OCI-M2 (cell line): ENCODE data around the gene ASCC3.
A peak's percentile ranks its signal among the peaks of the same experiment; 100 is the strongest.

Experiments
- DNase-seq: peaks from one replicate; lab custom pipeline; 2025; ENCODE audit not compliant: unreplicated experiment; lab: John Stamatoyannopoulos, UW

The ASCC3 gene

DNA sequence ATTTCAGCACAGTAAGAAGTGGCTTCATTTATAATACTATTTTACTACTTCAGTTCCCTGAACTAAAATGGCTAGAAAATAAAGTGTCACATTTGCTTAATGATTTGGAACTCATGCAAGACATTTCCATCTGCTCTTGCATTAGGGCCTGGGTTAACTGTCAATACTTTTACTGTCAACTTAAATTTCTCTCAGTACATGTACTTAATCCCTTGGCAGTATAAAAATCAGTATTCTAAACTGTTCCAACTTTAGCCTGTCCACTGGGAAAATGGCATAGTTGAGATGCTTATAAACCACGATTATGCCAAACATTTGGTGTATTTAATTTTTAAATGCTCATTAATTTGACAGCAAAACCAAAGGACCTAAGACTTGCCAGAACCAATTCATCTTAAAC, 154.5 kb downstream of the ASCC3 start:
- DNase-seq, result no peak

DNA sequence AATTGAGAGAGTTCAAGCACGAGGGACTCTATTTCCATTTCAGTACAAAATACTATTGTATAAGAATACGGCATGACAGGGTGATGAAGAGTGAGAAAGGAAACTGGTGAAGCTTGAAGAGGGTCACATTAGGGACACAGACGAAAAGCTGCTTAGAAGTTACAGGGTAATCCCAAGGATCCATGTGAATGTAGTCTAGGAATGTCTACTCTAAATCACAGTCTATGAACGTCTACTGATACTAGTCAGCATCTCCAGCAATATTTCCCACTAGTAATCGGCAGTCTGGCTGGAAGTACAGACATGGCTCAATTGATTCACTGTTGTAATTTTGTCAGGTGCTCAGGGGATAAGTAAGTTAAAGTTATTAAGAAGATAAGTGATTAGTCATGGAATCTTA, 156.4 kb downstream of the ASCC3 start:
- no peak for DNase-seq

DNA sequence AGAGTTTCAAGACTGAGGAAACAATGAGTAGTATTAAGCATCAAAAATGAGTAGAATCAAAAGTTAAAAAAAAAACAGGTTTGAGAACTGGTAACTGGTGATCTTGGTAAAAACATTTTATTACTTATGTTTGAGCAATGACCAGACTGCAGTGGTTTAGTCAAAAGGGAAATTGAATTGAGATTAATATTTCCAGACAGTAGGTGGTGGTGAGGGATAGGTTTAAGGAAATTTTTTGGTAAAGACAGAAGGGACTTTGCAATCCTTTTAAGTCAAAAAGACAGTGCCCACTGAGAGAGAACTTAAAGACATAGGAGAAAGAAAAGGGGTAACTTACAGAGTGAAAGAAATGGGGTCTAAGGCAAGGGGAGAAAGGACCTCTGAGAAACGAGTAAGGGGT, 156.9 kb downstream of the ASCC3 start:
- DNase-seq, result no peak

DNA sequence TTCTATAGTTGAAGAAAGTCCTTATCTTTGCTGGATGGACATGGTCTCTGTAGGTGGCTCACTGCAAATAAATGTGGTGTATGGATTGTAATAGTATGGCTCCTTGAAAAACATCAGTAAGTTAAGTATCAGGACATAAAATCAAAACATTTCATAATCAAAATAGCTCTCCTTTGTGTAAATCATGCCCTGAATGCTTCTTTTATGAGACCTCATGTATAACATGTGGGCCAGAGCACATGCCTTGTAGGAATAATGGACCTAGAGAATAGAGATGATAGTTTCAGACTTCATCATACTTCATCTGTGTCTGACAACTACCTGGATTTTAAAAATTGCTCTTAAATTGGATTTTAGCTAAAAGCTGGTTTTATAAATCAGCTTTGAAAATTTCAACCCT, 159.9 kb downstream of the ASCC3 start:
- DNase-seq, result no peak

DNA sequence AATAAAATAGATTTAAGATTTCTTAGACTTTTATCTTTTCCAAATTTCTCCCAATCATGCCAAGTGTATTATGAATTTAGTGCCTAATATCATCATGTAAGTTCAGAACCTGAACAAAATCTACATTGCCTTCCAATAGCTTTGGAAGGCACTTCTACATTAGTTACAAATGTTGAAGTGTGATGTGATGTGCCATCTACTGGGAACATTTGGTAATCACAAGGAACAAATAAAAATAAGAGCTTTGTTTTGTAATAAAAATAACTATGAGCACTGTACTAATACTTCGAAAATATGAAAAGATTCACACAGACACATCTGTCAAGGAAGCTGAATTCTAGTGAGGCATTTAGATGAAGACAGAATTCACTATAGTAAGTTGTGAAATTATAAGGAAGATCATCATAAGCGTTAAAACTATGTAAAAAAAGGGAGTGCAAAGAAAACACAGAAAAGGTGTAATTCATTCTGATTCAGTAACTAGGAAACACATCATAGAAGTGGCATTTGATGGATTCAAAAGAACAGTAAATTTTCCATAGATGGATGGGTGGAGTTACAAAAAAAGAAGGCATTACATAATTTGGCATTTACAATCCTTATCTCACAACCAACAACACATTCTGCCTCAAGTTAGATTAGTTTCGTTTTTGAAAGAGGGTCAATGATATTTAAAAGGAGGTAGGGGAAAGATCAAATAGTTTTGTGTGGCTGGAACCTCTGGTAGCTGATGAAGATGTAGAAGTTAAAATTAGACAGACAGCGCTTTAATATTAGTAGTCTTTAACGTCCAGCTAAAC, 161.0 kb downstream of the ASCC3 start:
- peak; percentile 32 for DNase-seq

DNA sequence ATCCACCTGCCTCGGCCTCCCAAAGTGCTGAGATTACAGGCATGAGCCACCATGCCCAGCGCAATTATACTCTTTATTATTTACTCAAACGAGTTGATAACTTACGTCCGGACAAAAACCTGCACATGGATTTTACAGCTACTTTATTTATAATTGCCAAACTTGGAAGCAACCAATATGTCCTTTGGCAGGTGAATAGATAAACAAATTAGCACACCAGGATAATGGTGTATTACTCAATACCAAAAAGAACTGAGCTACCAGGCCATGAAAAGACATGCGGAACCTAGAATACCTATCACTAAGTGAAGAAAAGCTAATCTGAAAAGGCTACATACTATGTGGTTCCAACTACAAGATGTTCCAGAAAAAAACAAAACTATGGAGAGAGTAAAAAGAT, 168.1 kb downstream of the ASCC3 start:
- DNase-seq, result no peak

DNA sequence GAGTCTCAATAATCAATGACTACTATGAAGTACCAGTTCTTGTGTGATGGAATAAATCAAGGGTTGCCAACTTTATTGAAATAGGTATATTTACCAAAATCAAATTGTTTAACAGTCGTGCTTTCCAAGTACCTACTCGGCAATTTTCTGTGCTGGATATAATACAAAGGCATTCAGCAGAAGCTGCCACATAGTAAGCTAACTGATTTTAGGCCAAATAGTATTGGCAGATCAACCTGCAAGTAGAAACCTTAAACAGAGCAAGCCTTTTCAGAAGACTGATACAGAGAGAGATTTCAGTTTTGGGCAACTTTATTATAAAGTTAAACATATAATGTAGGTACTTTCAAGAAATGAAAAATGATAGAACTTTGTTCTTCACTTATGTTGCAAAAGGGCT, 174.6 kb downstream of the ASCC3 start:
- DNase-seq, result no peak

DNA sequence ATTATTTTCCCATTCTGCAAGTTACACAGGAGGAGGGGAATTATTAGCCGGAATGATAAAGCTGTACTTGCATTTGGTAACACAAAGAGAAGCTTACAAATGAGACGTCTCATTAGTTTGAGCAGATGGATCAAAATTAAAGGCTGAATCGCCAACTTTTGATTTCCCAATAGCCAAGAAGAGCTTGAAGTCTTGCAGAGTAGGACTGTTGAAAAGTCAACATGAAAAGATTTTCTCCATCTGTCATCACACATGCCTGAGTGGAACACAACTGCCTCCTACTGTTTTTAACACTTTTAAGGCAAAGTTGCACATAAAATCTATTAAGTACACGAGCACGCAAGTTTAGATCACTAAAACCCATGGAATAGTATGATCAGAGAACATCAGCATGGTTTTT, 176.2 kb downstream of the ASCC3 start:
- no peak for DNase-seq

DNA sequence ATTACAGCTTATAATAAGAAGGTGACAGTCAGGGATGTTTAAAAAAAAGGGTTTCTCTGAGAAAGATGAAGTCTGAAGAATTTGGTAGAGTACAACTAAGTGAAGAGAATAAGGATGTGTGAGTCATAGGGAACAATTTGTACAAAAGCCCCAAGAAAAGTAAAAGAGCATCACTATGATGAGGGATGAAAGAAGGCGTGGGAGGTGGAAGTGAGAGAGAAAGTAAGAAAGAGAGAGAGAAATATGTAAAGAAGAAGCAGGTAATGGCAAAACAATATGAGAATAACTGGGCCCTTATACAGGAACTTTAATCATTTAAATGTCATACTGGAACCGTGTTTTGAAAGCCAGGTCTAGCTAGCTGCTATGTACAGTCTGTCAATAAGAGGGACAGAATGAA, 179.4 kb downstream of the ASCC3 start:
- no peak for DNase-seq

DNA sequence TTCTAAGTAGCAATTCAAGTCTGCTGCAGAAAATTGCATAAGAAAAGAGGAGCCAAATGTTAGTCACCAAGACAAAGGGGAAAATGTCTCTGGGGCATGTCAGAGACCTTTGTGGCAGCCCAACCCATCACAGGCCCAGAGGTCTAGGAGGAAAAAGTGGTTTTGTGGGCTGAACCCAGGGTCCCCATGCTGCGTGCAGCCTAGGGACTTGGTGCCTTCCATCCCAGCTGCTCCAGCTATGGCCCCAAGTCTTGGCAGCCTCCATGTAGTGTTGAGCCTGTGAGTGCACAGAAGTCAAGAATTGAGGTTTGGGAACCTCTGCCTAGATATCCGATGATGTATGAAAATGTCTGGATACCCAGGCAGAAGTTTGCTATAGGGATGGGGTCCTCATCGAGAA, 181.1 kb downstream of the ASCC3 start:
- DNase-seq, result no peak

DNA sequence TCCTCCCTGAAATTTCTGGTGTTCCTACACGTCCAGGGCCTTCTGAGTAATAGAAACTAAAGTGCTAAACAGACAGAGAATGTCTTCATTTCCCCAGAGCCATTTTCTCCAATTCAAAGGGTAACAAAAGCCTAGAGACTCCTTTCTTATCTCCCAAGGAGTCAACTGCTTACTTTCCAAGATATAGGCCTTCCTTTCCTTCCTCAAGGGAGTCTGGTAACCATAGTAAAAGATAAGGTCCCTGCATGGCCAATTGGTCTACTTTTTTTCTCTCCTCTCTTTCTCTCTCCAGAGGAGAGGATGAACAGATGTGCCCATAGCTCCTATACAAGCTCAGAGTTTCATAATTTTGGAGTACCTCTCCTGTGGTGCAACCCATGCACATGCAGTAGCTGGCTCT, 185.7 kb downstream of the ASCC3 start:
- DNase-seq, result no peak

DNA sequence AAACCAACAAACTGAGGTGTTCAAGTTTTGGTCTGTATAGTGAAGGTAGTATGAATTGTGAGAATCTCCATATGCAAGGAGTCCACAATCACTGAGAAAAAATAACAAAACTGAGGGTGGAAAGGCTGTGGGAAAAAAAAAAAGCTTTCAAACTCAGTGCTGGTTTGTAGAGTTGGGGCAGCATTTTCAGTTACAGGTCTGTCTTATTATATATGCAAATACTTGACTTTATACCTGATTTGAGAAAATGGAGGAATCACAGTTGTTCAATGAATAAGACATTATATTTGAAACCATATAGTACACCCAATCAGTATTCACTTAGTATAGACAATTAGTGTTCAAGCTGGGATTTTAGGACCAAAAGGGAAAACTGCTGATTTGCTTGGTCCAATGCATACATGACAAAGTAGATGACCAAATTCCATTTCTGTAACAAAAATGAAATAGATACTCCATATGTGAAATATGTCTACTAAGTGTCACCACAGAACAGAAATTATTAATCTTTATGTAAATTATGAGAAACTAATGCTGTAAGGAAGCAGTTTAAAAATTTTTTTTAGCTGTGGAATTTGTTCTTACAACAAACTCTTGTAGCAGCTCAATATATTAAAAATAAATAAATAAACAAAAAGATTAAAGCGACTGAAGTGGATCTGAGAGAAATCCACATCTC, 187.7 kb downstream of the ASCC3 start:
- no peak for DNase-seq

DNA sequence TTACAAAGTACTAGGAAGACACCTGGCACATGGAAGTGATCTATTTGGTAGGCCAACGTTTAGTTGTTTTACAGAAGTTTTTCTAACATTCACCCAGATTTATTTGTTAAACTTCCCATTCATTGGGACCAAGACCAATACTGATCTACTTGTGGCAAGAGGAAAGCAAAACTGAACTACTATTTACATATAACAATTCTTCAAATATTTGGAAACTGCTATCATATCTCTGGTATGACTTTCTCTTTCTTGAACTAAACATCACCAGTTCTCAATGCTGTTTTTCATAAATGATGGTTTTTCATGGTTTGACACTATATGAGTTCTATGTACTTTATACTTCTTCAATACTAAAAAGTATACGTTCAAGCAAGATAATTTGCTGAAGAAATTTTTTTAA, 189.2 kb downstream of the ASCC3 start:
- DNase-seq, result no peak

DNA sequence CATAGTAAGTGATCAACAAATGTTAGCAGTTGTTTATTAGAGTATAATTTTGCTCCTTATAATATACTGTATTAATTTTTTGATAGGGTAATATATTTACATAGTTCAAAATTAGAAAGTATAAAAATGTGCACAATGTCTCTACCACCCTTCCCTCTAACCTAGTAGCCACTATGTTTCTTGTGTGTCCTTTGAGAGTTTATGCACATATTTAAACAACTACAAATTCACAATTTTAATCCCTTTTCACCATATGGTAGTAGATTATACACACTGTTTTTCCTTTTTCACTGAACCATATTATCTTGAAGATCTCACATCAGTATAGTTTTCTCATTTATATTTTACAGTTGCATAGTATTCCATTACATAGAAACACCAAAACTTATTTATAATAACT, 194.9 kb downstream of the ASCC3 start:
- no peak for DNase-seq

DNA sequence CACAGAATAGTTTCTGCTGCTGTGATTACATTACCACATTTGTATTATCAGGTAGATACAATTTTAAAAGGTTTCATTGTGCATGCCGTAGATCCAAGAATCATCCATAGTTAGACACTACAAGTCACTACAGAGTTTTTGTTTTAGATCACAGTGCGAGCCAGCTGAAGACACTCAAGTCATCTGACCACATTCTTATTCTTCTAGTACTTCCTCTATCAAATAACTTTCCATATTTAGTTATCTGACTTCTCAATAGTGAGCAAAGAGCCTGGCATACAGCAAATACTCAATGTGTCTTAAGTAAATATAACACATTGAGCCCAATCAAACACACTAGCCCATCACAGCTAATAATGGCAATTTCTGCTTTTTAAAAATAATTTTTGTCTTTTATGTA, 195.4 kb downstream of the ASCC3 start:
- DNase-seq, result no peak

DNA sequence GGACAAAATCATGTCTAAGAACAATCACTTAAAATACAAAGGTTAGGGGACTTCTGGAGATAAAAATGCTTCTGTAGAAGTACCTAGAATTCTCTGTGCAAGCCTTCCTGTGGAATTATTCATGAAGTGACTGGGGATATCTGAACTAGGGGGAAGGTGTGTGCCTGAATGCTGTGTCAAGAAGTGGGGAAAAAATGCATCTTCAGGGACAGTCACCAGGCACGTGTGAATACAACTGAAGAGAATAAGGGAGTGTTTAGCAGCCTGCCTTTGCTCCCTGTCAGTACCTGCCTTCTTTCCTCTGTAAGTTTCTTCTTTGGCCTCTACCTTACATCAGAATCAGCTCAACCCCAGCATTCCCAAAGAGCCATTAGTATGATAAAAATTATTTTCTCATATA, 201.0 kb downstream of the ASCC3 start:
- no peak for DNase-seq

DNA sequence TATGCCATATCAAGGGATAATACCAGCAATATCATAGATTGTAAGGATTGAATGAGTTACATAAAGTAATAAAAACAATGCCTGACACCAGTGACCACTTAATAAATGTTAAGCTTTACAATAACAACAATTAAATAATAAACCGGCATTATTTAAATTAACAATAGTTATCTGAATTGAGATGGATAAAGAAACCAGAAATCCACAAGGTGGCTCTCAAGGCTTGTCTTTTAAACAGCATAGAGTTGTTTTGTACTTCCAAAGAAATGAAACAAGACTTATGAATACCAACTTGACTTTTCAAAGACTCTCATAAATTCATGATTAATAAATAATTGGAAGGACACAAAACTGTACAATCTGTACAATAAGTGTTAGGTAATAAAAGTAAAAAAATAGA, 203.1 kb downstream of the ASCC3 start:
- no peak for DNase-seq

DNA sequence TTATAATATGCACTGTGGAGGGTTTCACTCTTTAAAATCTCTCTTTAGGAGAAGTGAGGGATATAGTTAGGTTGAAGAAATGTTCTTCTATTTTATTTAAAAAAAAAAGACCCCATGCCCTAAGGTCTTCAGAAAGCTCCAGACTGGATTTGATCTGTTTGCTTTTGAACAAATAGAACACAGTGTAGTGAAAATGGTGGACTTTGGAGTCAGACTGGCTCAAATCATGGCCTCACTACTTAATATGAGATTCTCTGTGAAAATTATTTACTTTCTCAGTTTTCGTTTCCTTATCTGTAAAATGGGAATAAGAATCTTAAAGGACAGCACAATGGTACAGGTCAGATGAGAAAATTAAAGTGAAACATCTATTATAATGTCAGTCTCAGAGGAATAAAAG, 203.9 kb downstream of the ASCC3 start:
- no peak for DNase-seq

DNA sequence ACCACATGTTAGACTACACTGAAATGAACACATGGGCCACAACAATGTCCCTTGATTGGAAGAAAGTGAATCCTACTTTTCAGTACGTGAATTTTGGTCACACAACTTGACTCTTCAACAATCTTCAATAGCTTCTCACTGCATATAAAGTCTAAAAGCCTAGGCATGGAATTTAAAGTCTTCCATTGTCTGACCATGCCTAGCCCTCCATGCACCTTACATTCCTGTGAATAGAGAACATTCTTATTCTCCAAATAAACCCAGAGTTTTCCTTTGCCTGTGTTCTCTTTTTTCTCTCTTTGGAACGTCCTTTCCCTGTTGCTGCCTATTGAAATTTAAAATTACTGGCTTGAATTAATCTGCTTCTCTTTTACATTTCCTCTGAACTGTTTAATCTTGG, 207.5 kb downstream of the ASCC3 start:
- no peak for DNase-seq

DNA sequence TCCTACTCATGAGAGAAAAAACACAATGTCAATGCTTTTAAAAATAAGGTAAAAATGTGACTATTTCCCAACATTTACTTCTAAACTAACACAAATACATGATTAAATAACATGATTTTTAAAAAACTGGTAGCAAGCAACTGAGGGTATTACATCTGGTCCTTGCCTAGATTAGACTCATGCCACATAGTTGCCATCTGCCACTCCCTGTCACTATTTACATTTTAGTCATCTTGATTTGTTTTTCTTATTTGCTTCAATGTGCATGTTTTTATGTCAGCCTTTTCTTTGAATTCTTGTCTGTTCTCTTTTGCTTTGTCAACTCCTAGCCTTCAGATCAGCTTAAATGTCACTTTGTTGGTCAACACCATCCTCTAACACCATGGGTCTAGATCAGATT, 209.4 kb downstream of the ASCC3 start:
- DNase-seq, result no peak

DNA sequence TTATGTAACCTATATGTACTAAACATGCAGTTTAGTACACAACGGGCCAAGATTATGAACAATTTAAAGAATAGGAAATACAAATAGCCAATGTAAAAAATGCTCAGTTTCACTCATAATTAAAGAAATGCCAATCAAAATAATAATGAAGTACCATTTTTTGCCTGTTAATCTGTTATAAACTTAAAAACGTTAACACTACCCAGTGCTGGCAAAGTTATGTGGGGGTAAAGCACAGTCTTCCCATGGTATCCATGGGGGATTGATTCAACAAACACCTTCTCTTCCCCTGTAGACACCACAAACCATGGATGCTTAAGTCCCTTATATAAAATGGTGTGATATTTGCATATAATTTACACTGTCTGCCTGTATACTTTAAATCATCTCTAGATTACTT, 211.1 kb downstream of the ASCC3 start:
- DNase-seq, result no peak

DNA sequence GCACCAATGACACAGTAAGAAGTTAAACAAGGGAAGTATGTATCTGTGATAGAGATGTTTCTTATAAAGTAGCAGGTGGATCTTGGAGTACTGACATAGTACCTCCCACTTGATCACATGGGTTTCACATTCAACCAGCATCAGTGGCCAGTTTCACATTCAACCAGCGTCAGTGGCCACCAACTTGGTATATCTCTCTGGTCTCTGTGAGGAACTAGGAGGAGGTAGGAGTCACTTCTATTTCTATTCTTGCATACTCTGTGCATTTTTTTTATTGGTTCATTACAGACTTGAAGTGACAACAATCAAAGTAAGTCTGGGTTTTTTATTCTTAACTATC, 216.1 kb downstream of the ASCC3 start:
- no peak for DNase-seq
